ENCODE data around the gene EHMT1.

The EHMT1 gene

DNA sequence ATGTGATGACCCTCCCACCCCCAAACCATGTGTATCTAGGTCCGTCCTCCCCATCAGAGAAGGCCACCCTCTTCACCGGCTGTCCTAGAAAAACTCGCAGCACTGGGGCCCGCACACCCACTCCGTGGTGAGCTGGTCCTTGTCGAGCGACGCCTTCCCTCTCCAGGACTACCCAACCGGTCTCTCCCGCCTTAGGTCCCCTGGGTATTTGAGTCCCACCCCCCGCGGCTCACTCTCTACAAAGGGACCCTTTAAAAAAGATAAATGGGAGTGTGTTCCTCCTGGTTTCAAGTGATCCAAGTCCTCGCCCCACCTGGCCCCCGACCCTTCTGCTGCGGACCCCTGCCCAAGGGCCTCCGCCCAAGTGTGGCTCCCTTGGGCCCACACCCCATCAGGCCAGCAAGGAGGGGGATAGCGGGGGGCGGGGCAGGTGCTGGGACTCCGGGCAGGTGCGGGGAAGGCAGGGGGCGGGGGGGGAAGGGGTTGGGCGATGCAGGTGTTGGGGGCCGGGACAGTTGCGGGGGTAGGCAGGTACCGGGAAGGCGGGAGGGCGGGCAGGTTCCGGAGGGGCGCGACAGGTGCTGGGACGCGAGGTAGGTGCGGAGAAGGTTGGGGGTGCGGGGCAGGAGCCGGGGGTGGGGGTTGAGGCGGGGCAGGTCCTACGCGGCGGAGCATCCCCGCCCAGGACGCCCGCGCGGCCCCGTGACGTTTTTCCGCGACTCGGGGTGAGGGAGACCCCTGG is 14.3 kb upstream of the EHMT1 start:
- TF ChIP-seq, protein P1, sequence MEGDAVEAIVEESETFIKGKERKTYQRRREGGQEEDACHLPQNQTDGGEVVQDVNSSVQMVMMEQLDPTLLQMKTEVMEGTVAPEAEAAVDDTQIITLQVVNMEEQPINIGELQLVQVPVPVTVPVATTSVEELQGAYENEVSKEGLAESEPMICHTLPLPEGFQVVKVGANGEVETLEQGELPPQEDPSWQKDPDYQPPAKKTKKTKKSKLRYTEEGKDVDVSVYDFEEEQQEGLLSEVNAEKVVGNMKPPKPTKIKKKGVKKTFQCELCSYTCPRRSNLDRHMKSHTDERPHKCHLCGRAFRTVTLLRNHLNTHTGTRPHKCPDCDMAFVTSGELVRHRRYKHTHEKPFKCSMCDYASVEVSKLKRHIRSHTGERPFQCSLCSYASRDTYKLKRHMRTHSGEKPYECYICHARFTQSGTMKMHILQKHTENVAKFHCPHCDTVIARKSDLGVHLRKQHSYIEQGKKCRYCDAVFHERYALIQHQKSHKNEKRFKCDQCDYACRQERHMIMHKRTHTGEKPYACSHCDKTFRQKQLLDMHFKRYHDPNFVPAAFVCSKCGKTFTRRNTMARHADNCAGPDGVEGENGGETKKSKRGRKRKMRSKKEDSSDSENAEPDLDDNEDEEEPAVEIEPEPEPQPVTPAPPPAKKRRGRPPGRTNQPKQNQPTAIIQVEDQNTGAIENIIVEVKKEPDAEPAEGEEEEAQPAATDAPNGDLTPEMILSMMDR (IDR thresholded peaks at IDR 0.05; ENCODE audit: low read depth, low read length, missing control alignments): no peak
- no peak overlapping the region for H3K27ac ChIP-seq

GRCh38 chr9:137605121-137606004 is 13.4 kb upstream of the EHMT1 start, which contains the start of gene ARRDC1:
Gene ARRDC1 (plus strand): TSS chr9:137605686. CDS start chr9:137605718, 32 bp downstream.
- Histone ChIP-seq H3K36me3 (replicated peaks) (no peaks in the 10 kb centered on the region), H3K27ac (no peak within 1 kb of the TSS), H3K27me3 (replicated peaks) (no peaks in the 10 kb centered on the region), H3K4me3 (ENCODE audit: low read depth, low read length) (peak within 1 kb of the TSS; percentile 56)
- TF ChIP-seq, protein P1 (IDR thresholded peaks at IDR 0.05; ENCODE audit: low read depth, low read length, missing control alignments): no peak
- DNase-seq: peak; percentile 72
- in situ Hi-C loops (cut with HindIII; ENCODE audit: low pct_ligation_motif_present, low sequenced_read_pairs): no loop called here

More for the DNA sequence above, 14.3 kb upstream of the EHMT1 start:
- no peaks in the 10 kb centered on the region for H3K36me3 ChIP-seq (replicated peaks)
- DNase-seq: no peak
- H3K4me3 ChIP-seq (ENCODE audit: low read depth, low read length): peak overlapping the region; percentile 46
- no peaks in the 10 kb centered on the region for H3K27me3 ChIP-seq (replicated peaks)
- in situ Hi-C loops (cut with HindIII; ENCODE audit: low pct_ligation_motif_present, low sequenced_read_pairs): no loop called here

GRCh38 chr9:137606005-137606621 is 12.7 kb upstream of the EHMT1 start:
- no peak overlapping the region for H3K27ac ChIP-seq
- DNase-seq: no peak
- H3K4me3 ChIP-seq (ENCODE audit: low read depth, low read length): peak overlapping the region; percentile 56
- TF ChIP-seq, protein P1 (IDR thresholded peaks at IDR 0.05; ENCODE audit: low read depth, low read length, missing control alignments): no peak
- no peaks in the 10 kb centered on the region for H3K27me3 ChIP-seq (replicated peaks)
- H3K36me3 ChIP-seq (replicated peaks): no peaks in the 10 kb centered on the region
- in situ Hi-C loops (cut with HindIII; ENCODE audit: low pct_ligation_motif_present, low sequenced_read_pairs): no loop called here

- no peak for DNase-seq
- Histone ChIP-seq H3K27ac (no peak overlapping the region), H3K4me3 (ENCODE audit: low read depth, low read length) (no peak overlapping the region), H3K36me3 (replicated peaks) (no peaks in the 10 kb centered on the region), H3K27me3 (replicated peaks) (no peaks in the 10 kb centered on the region)
- TF ChIP-seq, protein P1 (IDR thresholded peaks at IDR 0.05; ENCODE audit: low read depth, low read length, missing control alignments): no peak
- in situ Hi-C loops (cut with HindIII; ENCODE audit: low pct_ligation_motif_present, low sequenced_read_pairs): no loop called here
Observed at GRCh38 chr9:137606734-137607138, 12.1 kb upstream of the EHMT1 start.

DNA sequence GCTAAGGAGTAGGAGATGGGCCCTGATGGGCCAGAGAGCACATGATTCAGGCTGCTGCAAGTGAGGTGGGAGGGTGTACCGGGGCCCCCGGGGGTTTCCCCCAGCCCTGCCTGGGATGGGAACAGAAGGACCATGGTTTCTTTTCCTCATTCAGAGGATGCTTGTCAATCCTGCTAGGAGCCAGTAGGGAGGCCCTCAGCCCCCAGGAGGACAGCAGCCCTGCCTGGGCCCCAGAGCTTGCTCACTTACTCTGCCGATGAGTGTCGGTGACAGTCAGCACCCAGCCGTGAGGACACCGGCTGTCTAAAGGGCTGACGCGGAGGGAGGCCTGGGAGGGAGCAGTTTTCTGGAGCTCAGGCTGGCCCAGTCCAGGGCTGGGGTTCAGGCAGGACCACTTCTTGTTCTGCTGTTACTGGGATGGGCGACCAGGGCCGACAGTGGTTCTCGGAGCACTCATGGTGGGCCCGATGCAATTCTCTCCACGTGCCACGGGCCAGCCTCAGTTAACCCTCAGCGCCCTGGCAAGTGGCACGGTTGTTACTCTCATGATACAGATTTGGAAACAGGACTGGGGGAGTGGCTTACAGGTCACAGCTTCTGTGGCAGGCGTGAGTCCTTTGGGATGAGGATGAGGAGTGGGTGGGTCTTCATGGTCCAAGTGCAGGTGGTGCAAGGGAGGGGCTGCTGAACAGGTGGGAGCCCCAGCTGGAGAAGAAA is 11.5 kb upstream of the EHMT1 start:
- DNase-seq: no peak
- TF ChIP-seq, protein P1 (IDR thresholded peaks at IDR 0.05; ENCODE audit: low read depth, low read length, missing control alignments): no peak
- Histone ChIP-seq H3K27me3 (replicated peaks) (no peaks in the 10 kb centered on the region), H3K27ac (no peak overlapping the region), H3K4me3 (ENCODE audit: low read depth, low read length) (no peak overlapping the region), H3K36me3 (replicated peaks) (no peaks in the 10 kb centered on the region)
- in situ Hi-C loops (cut with HindIII; ENCODE audit: low pct_ligation_motif_present, low sequenced_read_pairs): no loop called here

Data from brain microvascular endothelial cell (primary cell).